ENCODE measurements around the gene SRGAP3. TPM values are rescaled to one million over a fixed set of nuclear protein-coding genes. Genes with fewer than 3 reads are reported as not detected.
A peak's percentile ranks its signal among the peaks of the same experiment; 100 is the strongest.

Gene SRGAP3
- total and polyA plus RNA-seq, 10 of the 15 experiments (the other 5 are each of a cell fraction or from before 2014, with no cell fraction given) = 0.32 to 1.7 (median 0.99) TPM

- TF ChIP-seq RELA (IDR thresholded peaks at IDR 0.05; ENCODE audit: borderline replicate concordance, partially characterized antibody) (no peak), TCF12 (IDR thresholded peaks at IDR 0.05; ENCODE audit: low read depth, low read length) (no peak), CTCF (IDR thresholded peaks at IDR 0.05 in 2 of 3, conservative IDR thresholded peaks at IDR 0.05 in 1 of 3; ENCODE audit: control insufficient read depth in 2 of 3, extremely low read depth in 1 of 3, insufficient read depth in 1 of 3, low read depth in 3 of 3, low read length in 3 of 3) (peak; percentile 31 to 42 (median 35); a peak in 4 of 6 replicates), IKZF1 (conservative IDR thresholded peaks at IDR 0.05) (peak; percentile 29; the same call in 1 of the 2 replicates), TAF1 (IDR thresholded peaks at IDR 0.05; ENCODE audit: borderline replicate concordance, low read depth, low read length) (0 out of 2 replicates have a peak, but pooled peaks have one; percentile 38), TBL1XR1 (IDR thresholded peaks at IDR 0.05; ENCODE audit: low read depth, low read length) (no peak), SPI1 (IDR thresholded peaks at IDR 0.05; ENCODE audit: borderline replicate concordance, insufficient read depth, low read depth, low read length) (peak; percentile 38; the same call in 1 of the 2 replicates), CHD2 (IDR thresholded peaks at IDR 0.05; ENCODE audit: borderline replicate concordance, low read depth, low read length) (peak; percentile 49; the same call in 1 of the 2 replicates), CREM (IDR thresholded peaks at IDR 0.05; ENCODE audit: low read depth) (peak; percentile 67), MXI1 (IDR thresholded peaks at IDR 0.05; ENCODE audit: low read depth, low read length) (peak; percentile 59; the same call in 1 of the 2 replicates), PKNOX1 (IDR thresholded peaks at IDR 0.05) (peak; percentile 45; the same call in 1 of the 2 replicates), BHLHE40 (IDR thresholded peaks at IDR 0.05; ENCODE audit: borderline replicate concordance in 1 of 2, low read depth in 2 of 2, low read length in 1 of 2) (peak in 1 of 2 experiments; percentile 16; a peak in 1 of 4 replicates), WRNIP1 (IDR thresholded peaks at IDR 0.05; ENCODE audit: borderline replicate concordance, low read depth, low read length) (no peak), POLR2A (IDR thresholded peaks at IDR 0.05; ENCODE audit: low read depth, low read length) (peak; percentile 64; the same call in 1 of the 2 replicates), REST (IDR thresholded peaks at IDR 0.05; ENCODE audit: low read depth, low read length) (no peak), LARP7 (IDR thresholded peaks at IDR 0.05) (0 out of 2 replicates have a peak, but pooled peaks have one; percentile 20), ZNF384 (IDR thresholded peaks at IDR 0.05; ENCODE audit: borderline replicate concordance, low read depth, low read length) (peak; percentile 10; the same call in 1 of the 2 replicates), HDGF (IDR thresholded peaks at IDR 0.05) (peak; percentile 34; the same call in 1 of the 2 replicates), BMI1 (IDR thresholded peaks at IDR 0.05; ENCODE audit: borderline replicate concordance) (no peak), SP1 (IDR thresholded peaks at IDR 0.05; ENCODE audit: low read depth, low read length) (no peak)
These were observed at the start of gene SRGAP3 (continued) for GRCh38 chr3:9249273-9250192.
